HG03280 (cell line): ENCODE results near the gene UBE2L6.
"Not testable (repeated sequence)": the region's sequence is repeated elsewhere in the genome, so short reads cannot be mapped to it uniquely, and the experiment has no call there.

ENCODE experiments used
- ATAC-seq: cut with Tn5 transposase; IDR thresholded peaks from one replicate; pipeline ENCODE4 v1.9.1; 2021; ENCODE audit warnings: mild to moderate bottlenecking, moderate library complexity; ENCODE audit not compliant: unreplicated experiment

UBE2L6 gene

DNA sequence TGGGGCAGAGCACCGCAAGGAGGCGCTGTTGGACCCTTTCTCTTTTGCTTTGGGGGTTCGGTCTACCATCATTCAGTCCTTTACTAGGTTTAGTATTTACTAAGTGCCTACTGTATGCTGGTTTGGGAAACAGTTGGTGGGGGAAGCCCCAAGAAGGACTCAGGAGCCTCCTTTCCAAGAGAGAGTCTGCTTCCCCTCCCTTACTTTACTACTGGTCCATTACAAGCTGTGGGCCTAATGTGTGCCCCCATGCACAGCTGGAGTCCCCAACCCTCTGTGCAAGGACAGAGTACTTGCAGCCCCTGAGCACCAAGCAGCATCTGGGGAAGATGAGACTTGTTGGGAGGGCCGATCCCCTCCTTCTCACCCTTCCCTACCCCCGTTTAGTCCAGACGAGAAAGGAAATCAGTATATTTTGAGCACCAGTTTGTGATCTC is 876 bp upstream of the UBE2L6 start:
- ATAC-seq: peak; percentile 18

DNA sequence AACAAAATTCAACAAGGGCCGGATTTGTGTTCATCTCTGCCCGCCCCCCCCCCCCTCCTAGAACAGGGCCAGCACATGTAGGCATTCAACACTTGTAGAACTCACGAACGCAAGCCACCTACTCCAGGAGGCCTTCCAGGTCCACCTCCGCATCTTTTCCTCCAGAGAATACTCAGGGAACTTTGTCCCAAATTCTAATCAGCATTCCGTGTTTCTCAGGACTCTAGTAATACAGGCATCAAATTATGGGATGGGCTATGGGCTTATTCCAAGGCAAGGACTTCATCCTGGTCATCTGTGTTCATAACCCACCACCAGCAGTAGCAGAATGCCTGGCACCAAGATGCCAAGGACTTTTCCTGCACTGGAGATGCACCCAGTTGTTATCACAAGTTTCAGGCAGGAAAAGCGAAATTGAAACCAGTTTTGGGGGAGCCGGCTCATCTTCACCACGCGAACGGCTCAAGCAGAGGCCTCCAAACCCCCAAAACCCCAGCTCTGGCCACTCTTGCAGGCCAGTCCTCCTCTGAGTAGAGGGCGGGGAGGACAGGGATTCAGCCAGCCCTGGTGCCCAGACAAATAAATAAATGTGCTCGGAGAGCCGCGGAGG is 462 bp downstream of the UBE2L6 start:
- peak; percentile 8 for ATAC-seq

DNA sequence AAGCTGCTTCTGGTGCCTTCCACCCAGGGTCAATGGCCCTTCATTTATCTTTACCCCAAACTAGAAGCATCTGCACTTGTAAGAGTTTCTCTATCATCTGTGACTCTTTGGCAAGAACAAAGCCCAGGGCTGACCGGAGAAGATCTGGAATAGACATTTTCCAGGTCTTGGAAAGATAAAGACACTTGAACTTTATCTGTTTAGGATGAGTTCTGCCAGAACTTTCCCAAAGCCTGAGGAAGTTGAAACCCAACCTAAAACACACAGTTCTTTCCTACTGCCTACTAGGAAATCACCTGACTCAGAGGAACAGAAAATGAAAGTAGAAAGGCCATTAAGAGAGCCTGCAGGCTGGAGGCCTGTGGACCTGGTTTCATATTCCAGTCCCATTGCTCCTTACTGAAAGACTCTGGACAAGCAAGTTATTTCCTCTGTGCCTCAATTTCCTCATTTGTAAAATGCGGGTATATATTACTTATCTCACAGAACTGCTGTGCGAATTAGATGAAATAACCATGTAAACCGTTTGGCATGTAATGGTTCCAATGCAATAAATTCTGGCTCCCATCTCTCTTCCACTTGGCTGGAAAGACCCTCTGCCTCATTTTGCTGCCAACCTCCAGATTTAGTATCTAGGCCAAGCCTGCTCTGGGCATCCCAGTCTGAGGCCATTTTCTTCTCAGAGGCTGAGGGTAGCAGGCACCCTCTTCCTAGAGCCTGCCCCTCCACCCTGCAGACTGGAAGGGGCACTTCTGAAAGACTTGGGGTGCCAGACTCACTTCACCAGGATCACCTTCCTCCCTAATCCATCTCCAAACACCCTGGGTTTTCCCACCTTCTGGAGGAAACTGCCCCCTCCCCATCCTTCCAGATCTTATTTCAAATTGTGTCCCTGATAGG is 1.2 kb downstream of the UBE2L6 start:
- ATAC-seq: peak; percentile 61

DNA sequence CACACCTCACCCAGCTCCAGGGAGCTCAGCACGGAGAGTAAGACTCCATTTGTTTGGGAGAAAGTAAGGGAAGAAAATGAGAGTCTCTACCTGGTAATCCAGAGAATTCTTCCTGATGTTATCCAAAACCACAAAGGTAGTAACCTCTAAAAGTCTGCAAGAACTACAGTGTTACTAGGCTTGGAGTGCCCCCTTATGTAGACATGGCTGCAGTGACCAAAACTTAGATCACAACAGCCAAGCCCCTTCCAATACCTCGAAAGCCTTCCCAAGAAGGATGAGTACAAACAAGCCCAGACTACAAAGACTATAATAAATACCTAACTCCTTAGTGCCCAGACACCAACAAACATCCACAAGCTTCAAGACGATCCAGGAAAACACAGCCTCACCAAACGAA is 4.9 kb downstream of the UBE2L6 start:
- no peak for ATAC-seq

DNA sequence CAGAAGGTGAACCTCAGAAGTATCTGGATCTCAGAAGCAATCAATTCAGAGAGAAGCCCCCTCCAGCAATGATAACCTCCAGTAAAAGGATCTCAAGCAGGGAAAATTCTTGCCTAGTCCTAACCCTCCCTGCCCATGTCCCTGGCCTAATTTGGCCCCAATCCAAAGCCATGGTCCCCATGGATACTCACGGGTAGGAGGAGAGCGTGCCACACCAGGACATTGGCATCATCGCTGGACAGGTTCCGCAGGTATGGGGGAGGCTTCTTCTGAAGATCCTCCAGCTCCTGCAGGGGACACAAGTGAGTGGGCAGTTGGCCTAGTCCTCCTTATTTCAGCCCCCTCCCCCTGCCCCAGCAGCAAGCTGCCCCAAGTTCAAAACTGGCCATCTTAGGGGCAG is 7.3 kb downstream of the UBE2L6 start:
- ATAC-seq: no peak

DNA sequence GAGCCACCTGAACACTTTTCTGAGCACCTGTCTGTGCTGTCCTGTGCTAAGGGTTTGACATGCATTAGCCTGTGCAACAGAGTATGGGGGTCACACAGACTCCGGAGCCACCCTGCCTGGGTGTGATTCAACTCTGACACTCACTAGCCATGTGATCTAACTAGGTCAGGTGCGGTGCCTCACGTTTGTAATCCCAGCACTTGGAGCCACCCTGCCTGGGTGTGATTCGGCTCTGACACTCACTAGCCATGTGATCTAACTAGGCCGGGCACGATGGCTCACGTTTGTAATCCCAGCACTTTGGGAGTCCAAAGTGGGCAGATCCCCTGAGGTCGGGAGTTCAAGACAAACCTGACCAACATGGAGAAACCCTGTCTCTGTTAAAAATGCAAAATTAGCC is 11.4 kb downstream of the UBE2L6 start:
- no peak for ATAC-seq

DNA sequence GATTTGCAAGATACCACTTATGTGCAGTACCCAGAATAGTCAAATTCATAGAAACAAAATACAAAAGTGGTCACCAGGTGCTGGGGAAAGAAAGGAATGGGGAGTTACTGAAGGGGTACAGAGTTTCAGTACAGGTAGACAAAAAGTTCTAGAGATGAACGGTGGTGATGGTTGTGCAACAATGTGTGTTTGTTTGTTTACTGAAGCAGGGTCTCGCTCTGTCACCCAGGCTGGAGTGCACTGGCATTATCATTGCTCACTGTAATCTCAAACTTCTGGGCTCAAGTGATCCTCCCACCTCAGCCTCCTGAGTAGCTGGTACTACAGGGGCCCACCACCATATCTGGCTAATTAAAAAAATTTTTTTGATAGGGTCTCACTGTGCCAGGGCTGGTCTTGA is 12.1 kb downstream of the UBE2L6 start:
- no peak for ATAC-seq

DNA sequence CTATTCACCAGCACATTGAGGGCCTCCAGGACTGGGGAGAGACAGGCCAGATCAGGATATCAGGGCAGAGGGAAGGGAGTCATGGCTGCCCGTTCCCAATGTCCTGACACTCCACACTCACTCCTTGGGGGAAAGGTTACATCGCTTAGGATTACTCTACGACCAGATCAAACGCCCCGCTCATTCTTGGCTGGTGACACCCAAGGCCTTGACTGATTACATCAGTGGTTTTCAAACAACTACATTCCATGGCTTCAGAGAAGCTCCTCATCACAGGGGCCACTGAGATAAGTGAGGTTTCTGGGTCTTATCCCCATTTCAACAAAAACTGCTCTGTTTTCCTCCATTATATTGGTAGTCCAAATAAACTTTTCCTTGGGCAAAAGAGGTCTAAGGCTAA is 15.0 kb downstream of the UBE2L6 start:
- no peak for ATAC-seq

DNA sequence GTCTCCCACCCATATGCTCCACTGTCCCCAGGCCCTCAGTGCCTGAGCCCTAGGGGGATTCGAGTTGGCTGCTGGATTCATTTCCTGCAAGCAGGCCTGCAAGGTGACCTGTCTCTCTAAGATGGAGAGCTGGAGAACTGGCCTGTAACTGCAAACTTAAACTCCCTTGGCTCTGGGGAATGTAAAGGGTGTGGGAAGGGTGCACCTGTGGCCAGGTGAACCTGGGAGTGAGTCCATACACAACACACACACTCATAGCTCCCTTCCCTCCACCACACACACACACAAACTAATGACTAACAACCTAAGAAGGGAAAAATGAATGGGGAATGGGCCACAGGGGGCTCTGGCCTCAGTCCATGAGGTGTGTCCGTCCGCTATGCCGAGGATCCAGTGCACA is 15.5 kb downstream of the UBE2L6 start:
- ATAC-seq: no peak

DNA sequence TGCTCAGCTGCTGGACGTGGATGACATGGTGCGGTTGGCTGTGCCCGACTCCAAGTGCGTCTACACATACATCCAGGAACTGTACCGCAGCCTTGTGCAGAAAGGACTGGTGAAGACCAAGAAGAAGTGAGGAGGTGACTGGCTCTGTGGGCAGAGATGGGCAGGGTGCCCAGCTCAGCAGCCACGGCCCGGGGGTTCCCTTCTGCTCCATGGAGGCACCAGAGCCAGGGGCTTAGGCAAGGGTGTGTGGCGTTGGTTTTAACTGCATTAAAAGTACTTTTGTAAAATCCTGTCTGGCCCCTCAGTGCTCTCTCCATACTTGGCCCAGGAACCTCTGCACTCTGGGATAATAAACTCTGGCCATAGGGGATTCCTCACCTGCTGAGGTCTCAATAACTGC is 17.5 kb downstream of the UBE2L6 start:
- no peak for ATAC-seq

DNA sequence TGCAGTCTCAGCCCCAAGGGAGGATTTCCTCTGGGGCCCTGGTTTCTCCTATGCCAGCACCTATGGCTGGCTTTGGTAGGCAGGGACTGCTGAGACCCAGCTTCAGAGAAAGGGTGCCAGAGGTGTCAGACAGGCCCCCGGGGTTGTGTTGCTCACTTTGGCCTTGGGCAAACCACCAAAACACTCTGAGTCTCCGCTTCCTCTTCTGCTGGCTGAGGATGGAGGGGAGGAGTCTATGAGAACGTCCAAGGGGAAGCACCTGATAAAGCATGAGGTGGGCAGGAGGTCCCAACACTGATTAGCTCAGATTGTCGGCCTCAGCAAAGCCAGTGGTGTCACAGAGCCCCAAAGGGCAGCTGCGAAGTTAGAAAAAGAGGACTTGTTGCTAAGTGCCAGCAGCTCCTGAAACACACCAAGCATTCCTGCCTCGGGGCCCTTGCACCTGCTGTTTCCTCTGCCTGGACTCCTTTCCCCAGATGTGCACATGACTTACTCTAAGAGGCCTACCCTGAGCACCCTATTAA is 19.6 kb downstream of the UBE2L6 start:
- peak; percentile 78 for ATAC-seq

DNA sequence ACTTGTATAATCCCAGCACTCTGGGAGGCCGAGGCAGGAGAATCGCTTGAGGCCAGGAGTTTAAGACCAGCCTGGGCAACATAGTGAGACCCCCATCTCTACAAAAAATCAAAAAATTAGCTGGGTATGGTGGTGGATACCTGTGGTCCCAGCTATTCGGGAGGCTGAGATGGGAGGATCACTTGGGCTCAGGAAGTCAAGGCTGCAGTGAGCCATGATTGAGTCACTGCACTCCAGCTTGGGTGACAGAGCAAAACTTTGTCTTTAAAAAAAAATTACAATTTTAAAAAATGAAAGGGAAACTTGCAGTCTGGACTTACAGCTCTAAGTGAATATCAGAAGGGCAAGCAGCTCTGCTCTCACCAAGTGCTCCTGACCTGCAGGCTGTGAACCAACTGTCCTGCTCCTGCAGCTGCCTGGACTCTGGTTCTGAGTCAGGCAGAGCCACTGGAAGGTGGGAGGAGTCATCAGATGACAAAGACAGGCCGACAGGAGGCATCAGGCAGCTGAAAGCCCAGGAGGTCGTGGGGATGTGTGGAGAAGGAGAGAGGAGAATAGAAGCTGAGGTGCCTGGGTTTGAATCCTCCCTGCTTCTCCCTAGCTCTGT is 20.5 kb downstream of the UBE2L6 start:
- ATAC-seq: peak; percentile 61

DNA sequence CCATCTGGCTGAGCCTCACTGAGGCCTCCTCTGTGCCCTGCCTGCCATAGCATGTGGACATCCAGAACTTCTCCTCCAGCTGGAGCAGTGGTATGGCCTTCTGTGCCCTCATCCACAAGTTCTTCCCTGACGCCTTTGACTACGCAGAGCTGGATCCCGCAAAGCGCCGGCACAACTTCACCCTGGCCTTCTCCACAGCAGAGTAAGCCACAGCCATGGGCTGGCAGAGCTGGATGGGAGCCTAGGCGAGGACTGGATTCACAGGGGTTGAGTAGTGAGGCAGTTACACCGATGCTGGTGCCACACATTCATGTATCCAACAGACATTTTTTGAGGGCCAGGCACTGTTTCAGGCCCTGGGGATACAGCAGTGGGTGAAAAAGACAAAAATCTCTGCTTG is 21.0 kb downstream of the UBE2L6 start:
- ATAC-seq: no peak

DNA sequence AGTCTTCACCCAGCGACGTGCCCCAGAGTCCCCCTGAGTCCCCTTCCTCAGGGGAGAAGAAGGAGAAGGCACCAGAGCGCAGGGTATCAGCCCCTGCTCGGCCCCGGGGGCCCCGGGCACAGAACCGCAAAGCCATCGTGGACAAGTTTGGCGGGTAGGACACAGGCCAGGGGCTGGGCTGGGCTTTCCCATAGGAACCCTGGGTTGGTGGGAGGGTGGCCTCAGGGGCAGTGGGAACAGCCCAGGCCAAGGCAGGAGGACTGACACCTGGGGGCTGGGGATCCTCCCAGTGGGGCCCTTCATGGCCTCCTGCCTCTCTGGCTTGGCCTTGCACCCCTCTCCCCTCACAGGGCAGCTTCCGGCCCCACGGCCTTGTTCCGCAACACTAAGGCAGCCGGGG is 21.6 kb downstream of the UBE2L6 start:
- no peak for ATAC-seq

DNA sequence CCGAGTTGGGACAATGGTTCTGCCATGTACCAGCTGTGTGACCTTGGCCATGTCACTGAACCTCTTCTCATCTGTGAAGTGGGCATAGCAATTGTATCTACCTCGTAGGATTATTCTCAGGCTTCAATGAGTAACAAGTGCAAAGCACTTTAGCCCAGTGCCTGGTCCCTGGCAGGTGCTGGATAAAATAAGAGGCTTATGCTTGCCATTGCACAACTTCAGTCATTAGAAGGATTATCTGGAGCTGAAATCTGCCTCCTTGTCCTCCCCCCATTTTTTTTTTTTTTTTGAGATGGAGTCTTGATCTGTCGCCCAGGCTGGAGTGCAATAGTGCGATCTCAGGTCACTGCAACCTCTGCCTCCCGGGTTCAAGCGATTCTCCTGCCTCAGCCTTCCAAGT is 22.9 kb downstream of the UBE2L6 start:
- ATAC-seq: no peak

DNA sequence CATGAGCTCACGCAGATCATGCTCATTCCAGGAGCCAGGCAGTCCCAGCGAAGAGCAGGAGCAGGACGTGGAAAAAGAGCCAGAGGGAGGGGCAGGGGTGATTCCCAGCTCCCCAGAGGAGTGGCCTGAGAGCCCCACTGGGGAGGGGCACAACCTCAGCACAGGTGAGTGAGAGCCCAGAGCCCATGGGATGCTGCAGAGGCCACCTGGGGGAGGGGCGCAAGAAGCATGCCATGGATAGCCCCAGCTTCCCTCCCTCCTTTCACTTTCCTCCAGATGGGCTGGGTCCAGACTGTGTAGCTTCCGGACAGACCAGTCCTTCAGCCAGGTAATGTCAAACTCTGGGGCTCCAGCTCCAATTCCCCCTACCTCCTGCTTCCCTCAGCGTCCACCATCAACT is 23.9 kb downstream of the UBE2L6 start:
- no peak for ATAC-seq

DNA sequence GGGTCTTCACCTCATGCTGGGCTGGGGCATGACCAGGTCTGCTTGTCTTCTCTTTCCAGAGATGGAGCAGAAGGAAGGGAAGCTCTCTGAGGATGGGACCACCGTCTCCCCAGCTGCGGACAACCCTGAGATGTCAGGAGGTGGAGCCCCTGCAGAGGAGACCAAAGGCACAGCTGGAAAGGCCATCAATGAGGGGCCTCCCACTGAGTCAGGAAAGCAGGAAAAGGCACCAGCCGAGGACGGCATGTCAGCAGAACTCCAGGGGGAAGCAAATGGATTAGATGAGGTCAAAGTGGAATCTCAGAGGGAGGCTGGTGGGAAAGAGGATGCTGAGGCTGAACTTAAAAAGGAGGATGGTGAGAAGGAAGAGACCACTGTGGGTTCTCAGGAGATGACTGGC is 24.9 kb downstream of the UBE2L6 start:
- no peak for ATAC-seq

DNA sequence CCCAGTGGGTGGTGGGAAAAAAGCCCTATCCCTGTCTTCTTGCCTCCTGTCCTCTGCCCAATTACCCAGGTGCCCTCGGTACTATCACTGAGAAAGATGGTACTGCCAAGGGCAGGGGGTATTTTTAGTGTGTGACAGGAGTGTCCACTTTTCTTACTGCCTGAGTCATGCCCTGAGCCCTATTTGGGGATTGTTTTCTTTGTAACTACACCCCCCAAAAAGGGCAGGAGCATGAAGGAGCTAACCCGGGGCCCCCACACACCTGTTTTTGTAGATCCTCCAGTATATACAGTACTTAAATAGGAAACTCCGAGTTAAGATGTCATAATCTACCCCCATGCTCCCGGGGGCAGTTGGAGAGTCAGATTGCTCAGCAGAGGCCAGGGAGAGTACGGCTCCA is 26.3 kb downstream of the UBE2L6 start:
- no peak for ATAC-seq

DNA sequence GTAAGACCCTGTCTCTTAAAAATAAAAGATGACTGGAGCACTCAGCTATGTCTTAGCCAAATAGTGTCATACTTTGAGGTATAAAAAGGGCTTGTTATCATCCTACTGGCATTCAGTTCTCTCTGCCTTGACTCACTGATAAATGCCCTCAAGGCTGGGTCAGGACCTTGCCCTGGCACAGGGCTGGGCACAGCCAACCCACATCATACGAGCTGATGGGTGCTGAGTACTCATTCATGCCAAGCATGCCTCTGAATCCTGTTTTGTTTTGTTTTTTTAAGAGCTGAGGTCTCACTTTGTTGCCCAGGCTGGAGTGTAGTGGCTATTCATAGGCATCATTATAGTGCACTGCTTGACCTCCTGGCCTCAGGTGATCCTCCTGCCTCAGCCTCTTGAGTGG is 28.1 kb downstream of the UBE2L6 start:
- no peak for ATAC-seq

DNA sequence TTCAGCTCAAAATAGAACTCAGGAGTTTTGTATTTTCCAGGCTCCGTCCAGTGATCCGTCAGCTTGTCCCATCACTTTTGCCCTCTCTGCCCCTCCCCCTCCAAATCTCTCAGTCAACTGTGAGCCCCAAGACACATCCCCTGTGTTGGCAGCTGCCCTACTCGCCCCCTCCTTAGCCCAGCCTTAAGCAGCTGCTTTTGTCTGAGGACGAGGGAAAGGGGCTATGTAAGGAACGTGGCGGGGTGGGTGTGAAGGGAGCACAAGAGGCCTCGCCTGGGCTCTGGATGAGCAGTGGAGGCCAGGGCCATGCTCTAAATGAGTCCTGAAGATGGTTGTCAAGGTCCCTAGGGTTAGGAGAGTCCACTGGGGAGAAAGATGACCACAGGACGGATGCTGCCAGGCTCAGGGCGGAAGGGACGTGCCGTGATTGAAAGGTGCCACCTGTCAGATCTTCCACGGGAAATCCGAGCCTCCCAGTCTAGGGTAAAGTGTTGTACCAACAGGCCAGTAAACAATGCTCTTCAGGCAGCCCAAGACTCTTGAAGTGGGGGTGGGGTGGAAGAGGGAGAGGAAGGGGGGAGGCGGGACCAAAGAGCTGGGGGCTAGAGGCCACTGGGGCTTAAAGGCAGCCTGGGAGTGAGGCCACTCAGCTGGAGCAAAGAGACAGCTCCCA is 30.4 kb downstream of the UBE2L6 start, which contains the start of gene SMTNL1:
Gene SMTNL1 (plus strand): TSS at position 649 of the 673 bp plus-strand sequence. CDS start 5,048 bp downstream, outside the sequence.
- no peak for ATAC-seq

DNA sequence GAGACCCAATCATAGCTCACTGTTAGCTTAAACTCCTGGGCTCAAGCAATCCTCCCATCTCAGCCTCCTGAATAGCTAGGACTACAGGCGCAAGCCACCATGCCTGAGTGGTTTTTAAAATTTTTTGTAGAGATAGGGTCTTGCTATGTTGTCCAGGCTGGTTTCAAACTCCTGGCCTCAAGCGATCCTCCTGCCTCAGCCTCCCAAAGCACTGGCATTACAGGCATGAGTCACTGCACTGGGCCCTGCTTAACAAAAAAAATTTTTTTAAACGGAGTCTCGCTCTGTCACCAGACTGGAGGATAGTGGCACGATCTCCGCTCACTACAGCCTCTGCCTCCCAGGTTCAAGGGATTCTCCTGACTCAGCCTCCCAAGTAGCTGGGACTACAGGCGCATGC is 33.0 kb downstream of the UBE2L6 start:
- not testable (repeated sequence) for ATAC-seq
